H1 (cell line): ENCODE measurements around the gene ITPR1. TPM values are rescaled to one million over a fixed set of nuclear protein-coding genes. Genes with fewer than 3 reads are reported as not detected.

ENCODE experiments used
- CTCF ChIA-PET: fragments of 300-600 bp; sonication (Branson Sonifier 250); formaldehyde crosslinking; loops from one replicate; lab custom pipeline; 2021; ENCODE audit not compliant: partially characterized antibody; lab: Charles Lee
- POLR2A ChIA-PET: fragments of 300-600 bp; sonication (Branson Sonifier 250); formaldehyde crosslinking; loops from one replicate; lab custom pipeline; 2021; ENCODE audit warnings: inconsistent platforms; ENCODE audit not compliant: partially characterized antibody; lab: Charles Lee
- DNase-seq, 2 experiments: peaks; one replicate each; pipeline versions ENCODE4 v3.0.0 to v3.0.0-alpha.2; 2010 to 2022; ENCODE audit warnings: low spot score in 2 of 2, low read depth in 1 of 2, mixed read lengths in 1 of 2
- FAIRE-seq: peaks from 2 replicates; lab custom pipeline; 2011; peaks lifted over from hg19 to GRCh38; lab: Jason Lieb, UNC
- H2AFZ ChIP-seq: 2 replicates; pipeline ENCODE4 v1.8.1; 2012; ENCODE audit warnings: low read length, inconsistent platforms
- H2AK5ac ChIP-seq: 2 replicates; pipeline ENCODE4 v1.6.1; 2013; ENCODE audit warnings: low read depth, low read length
- H2BK120ac ChIP-seq: replicated peaks from 2 replicates; pipeline ENCODE3; 2013; ENCODE audit warnings: low read depth, low read length, inconsistent platforms
- H2BK12ac ChIP-seq: 2 replicates; pipeline ENCODE4 v1.6.1; 2013; ENCODE audit warnings: low read depth, low read length
- H2BK15ac ChIP-seq: 2 replicates; pipeline ENCODE4 v1.6.1; 2013; ENCODE audit warnings: low read length
- H2BK20ac ChIP-seq: 2 replicates; pipeline ENCODE4 v1.6.1; 2013; ENCODE audit warnings: low read length
- H2BK5ac ChIP-seq: 2 replicates; pipeline ENCODE4 v1.6.1; 2013; ENCODE audit warnings: low read depth, low read length
- H3K14ac ChIP-seq: 2 replicates; pipeline ENCODE4 v1.6.1; 2013; ENCODE audit warnings: inconsistent platforms; ENCODE audit not compliant: insufficient read length
- H3K18ac ChIP-seq: 2 replicates; pipeline ENCODE4 v1.6.1; 2013; ENCODE audit warnings: low read length; ENCODE audit errors: extremely low read depth
- H3K23ac ChIP-seq: 2 replicates; pipeline ENCODE4 v1.6.1; 2013; ENCODE audit warnings: inconsistent platforms; ENCODE audit not compliant: insufficient read length
- H3K23me2 ChIP-seq: 2 replicates; pipeline ENCODE4 v1.6.1; 2013; ENCODE audit warnings: low read depth, low read length
- H3K27ac ChIP-seq: 2 replicates; pipeline ENCODE4 v1.6.1; 2011; ENCODE audit warnings: low read depth, low read length, inconsistent platforms
- H3K27me3 ChIP-seq, 4 experiments: replicated peaks in 1 of 4; 1 replicate in 1 of 4; 2 replicates in 3 of 4; pipeline versions ENCODE4 v1.6.1 to v1.8.1; 2011 to 2013; ENCODE audit warnings: low read length in 3 of 4, mild to moderate bottlenecking in 3 of 4, inconsistent platforms in 2 of 4, mixed read lengths in 2 of 4, moderate library complexity in 1 of 4; ENCODE audit not compliant: control insufficient read depth in 3 of 4, insufficient read depth in 3 of 4; ENCODE audit errors: extremely low read depth in 1 of 4
- H3K36me3 ChIP-seq, 4 experiments: 2 replicates each; pipeline versions ENCODE4 v1.6.1 to v1.8.1; 2011 to 2013; ENCODE audit warnings: mild to moderate bottlenecking in 4 of 4, low read length in 3 of 4, moderate library complexity in 2 of 4, control low read depth in 1 of 4, inconsistent platforms in 1 of 4; ENCODE audit not compliant: insufficient read depth in 4 of 4, control insufficient read depth in 2 of 4
- H3K4ac ChIP-seq: replicated peaks from 2 replicates; pipeline ENCODE3; 2013; ENCODE audit warnings: low read length, low read depth, mixed read lengths, inconsistent platforms; ENCODE audit not compliant: insufficient read length
- H3K4me1 ChIP-seq, 4 experiments: replicated peaks in 1 of 4; 1 replicate in 1 of 4; 2 replicates in 3 of 4; pipeline versions ENCODE4 v1.6.1 to v1.8.1; 2011 to 2013; ENCODE audit warnings: low read length in 3 of 4, inconsistent platforms in 2 of 4, mixed read lengths in 1 of 4; ENCODE audit not compliant: insufficient read depth in 4 of 4, control insufficient read depth in 3 of 4
- H3K4me2 ChIP-seq, 2 experiments: 2 replicates each; pipeline versions ENCODE4 v1.6.1 to v1.8.1; 2011 to 2013; ENCODE audit warnings: low read depth in 2 of 2, low read length in 2 of 2, control low read depth in 1 of 2, inconsistent platforms in 1 of 2, mild to moderate bottlenecking in 1 of 2; ENCODE audit not compliant: insufficient read depth in 1 of 2
- H3K4me3 ChIP-seq, 4 experiments: fragments of 200-600, 300-600 bp in 1 of 4; sonication (generic), shearing (Covaris generic), sonication (Bioruptor Twin) in 1 of 4; 2 replicates each; pipeline versions ENCODE4 v1.5.1 to v1.8.1; 2011 to 2016; ENCODE audit warnings: low read length in 4 of 4, low read depth in 3 of 4, control low read depth in 2 of 4, inconsistent platforms in 2 of 4, mild to moderate bottlenecking in 2 of 4, mixed read lengths in 1 of 4, moderate library complexity in 1 of 4; ENCODE audit not compliant: insufficient read depth in 2 of 4; ENCODE audit errors: extremely low read depth in 1 of 4
- H3K56ac ChIP-seq: replicated peaks from 2 replicates; pipeline ENCODE3; 2013; ENCODE audit warnings: low read depth, mild to moderate bottlenecking, mixed read lengths, low read length, inconsistent platforms; ENCODE audit not compliant: insufficient read length
- H3K79me1 ChIP-seq: 2 replicates; pipeline ENCODE4 v1.6.1; 2013; ENCODE audit warnings: low read depth, low read length, control low read depth
- H3K79me2 ChIP-seq, 2 experiments: 2 replicates each; pipeline versions ENCODE4 v1.6.1 to v1.8.1; 2012 to 2013; ENCODE audit warnings: low read length in 2 of 2, mild to moderate bottlenecking in 2 of 2, inconsistent platforms in 1 of 2; ENCODE audit not compliant: insufficient read depth in 2 of 2, control insufficient read depth in 1 of 2
- H3K9ac ChIP-seq, 4 experiments: replicated peaks in 1 of 4; 1 replicate in 1 of 4; 2 replicates in 3 of 4; pipeline versions ENCODE4 v1.6.1 to v1.8.1; 2011 to 2013; ENCODE audit warnings: low read depth in 3 of 4, low read length in 3 of 4, control low read depth in 2 of 4, mild to moderate bottlenecking in 2 of 4, moderate library complexity in 2 of 4, inconsistent platforms in 1 of 4; ENCODE audit errors: extremely low read depth in 1 of 4
- H3K9me3 ChIP-seq, 2 experiments: 2 replicates each; pipeline versions ENCODE4 v1.6.1 to v1.8.1; 2012 to 2013; ENCODE audit warnings: mild to moderate bottlenecking in 2 of 2, moderate library complexity in 2 of 2, control low read depth in 1 of 2, inconsistent platforms in 1 of 2, low read depth in 1 of 2, low read length in 1 of 2, mixed read lengths in 1 of 2; ENCODE audit not compliant: insufficient read depth in 2 of 2
- H4K20me1 ChIP-seq, 2 experiments: replicated peaks in 1 of 2; 2 replicates each; pipeline versions ENCODE3 to v1.8.1; 2011 to 2013; ENCODE audit warnings: inconsistent platforms in 2 of 2, low read length in 2 of 2, mild to moderate bottlenecking in 1 of 2; ENCODE audit not compliant: insufficient read depth in 2 of 2, control insufficient read depth in 1 of 2
- H4K5ac ChIP-seq: 2 replicates; pipeline ENCODE4 v1.6.1; 2013; ENCODE audit warnings: low read length, low read depth, mixed read lengths, inconsistent platforms; ENCODE audit not compliant: insufficient read length
- H4K8ac ChIP-seq: 2 replicates; pipeline ENCODE4 v1.8.0; 2013; ENCODE audit warnings: mild to moderate bottlenecking, moderate library complexity, low read length, inconsistent platforms; ENCODE audit not compliant: insufficient read depth; ENCODE audit errors: extremely low read depth
- H4K91ac ChIP-seq: replicated peaks from 2 replicates; pipeline ENCODE3; 2013; ENCODE audit warnings: low read length, mixed read lengths, inconsistent platforms; ENCODE audit not compliant: insufficient read length
- CBX8 ChIP-seq: fragments of 300-800, 300-1000 bp; sonication (generic); IDR thresholded peaks from 2 replicates; pipeline ENCODE4 v1.7.1; 2016; ENCODE audit warnings: low read depth, low read length, borderline replicate concordance
- CREB1 ChIP-seq: IDR thresholded peaks from 2 replicates; pipeline ENCODE4 v1.6.1; 2012; ENCODE audit warnings: inconsistent platforms
- GABPA ChIP-seq: IDR thresholded peaks from 2 replicates; pipeline ENCODE4 v1.6.1; 2011; ENCODE audit warnings: mild to moderate bottlenecking, low read length, moderate library complexity, borderline replicate concordance; ENCODE audit not compliant: insufficient read depth
- GTF2F1 ChIP-seq: IDR thresholded peaks from 2 replicates; pipeline ENCODE4 v1.6.1; 2012; ENCODE audit warnings: low read depth, low read length, improper control_type of control experiment, borderline replicate concordance
- MAFK ChIP-seq: IDR thresholded peaks from 2 replicates; pipeline ENCODE4 v1.6.1; 2012; ENCODE audit warnings: low read depth, mild to moderate bottlenecking, improper control_type of control experiment, low read length
- POLR2A ChIP-seq, 2 experiments: IDR thresholded peaks; 1 replicate in 1 of 2; 2 replicates in 1 of 2; pipeline ENCODE4 v1.6.1; 2011; ENCODE audit warnings: low read depth in 2 of 2, low read length in 2 of 2, mild to moderate bottlenecking in 2 of 2; ENCODE audit errors: control extremely low read depth in 1 of 2
- RBBP5 ChIP-seq: IDR thresholded peaks from 2 replicates; pipeline ENCODE4 v1.7.1; 2012; ENCODE audit warnings: low read depth, mild to moderate bottlenecking, inconsistent platforms, low read length, moderate library complexity, borderline replicate concordance
- RXRA ChIP-seq: IDR thresholded peaks from 2 replicates; pipeline ENCODE4 v1.6.1; 2011; ENCODE audit warnings: low read depth, mild to moderate bottlenecking, low read length, moderate library complexity; ENCODE audit not compliant: insufficient read depth
- SIN3A ChIP-seq, 2 experiments: IDR thresholded peaks in 1 of 2; conservative IDR thresholded peaks in 1 of 2; 2 replicates each; pipeline ENCODE4 v1.6.1; 2011 to 2012; ENCODE audit warnings: low read length in 2 of 2, improper control_type of control experiment in 1 of 2, low read depth in 1 of 2, mild to moderate bottlenecking in 1 of 2
- SP2 ChIP-seq: IDR thresholded peaks from 2 replicates; pipeline ENCODE4 v1.6.1; 2012; ENCODE audit warnings: mild to moderate bottlenecking, low read length, inconsistent platforms
- TAF7 ChIP-seq: optimal IDR thresholded peaks from 2 replicates; pipeline ENCODE3; 2011; ENCODE audit warnings: low read depth, mild to moderate bottlenecking, inconsistent platforms, low read length, moderate library complexity, borderline replicate concordance
- TBP ChIP-seq: IDR thresholded peaks from 2 replicates; pipeline ENCODE4 v1.6.1; 2011; ENCODE audit warnings: low read depth, low read length, improper control_type of control experiment
- ZNF274 ChIP-seq: IDR thresholded peaks from 2 replicates; pipeline ENCODE4 v1.7.0; 2012; ENCODE audit warnings: low read length, borderline replicate concordance; ENCODE audit errors: extremely low read depth
- WGBS, 2 experiments: shearing (Covaris generic) in 1 of 2; methylation state at CpG; one replicate each; pipeline versions ENCODE4 v1.1.6 to v1.1.7; 2013 to 2015; ENCODE audit warnings: low lambda C conversion rate in 2 of 2, mixed read lengths in 2 of 2, inconsistent platforms in 1 of 2, low coverage in 1 of 2, missing lambda C conversion rate in 1 of 2; ENCODE audit not compliant: insufficient replicate concordance in 2 of 2, insufficient coverage in 1 of 2, insufficient read length in 1 of 2; ENCODE audit errors: extremely low coverage in 1 of 2, missing lambda C conversion rate in 1 of 2; 5-methylcytosine and 5-hydroxymethylcytosine counted together
- polyA plus RNA-seq, 7 experiments: library from polyadenylated mRNA; depleted of rRNA in 3 of 7; stranded (reverse) in 5 of 7; unstranded in 2 of 7; fragments of >200 nt in 5 of 7; fragments of 200-250 nt in 2 of 7; gene quantifications; 1 replicate in 5 of 7; 2 replicates in 1 of 7; 4 replicates in 1 of 7; pipeline versions ENCODE4 v1.2.1 to v1.2.3, GENCODE V29; 2011 to 2013; ENCODE audit warnings: missing spikeins in 2 of 7, mixed read lengths in 2 of 7
- total RNA-seq: library from RNA; stranded (reverse); fragmentation: NEBNext Ultra II Directional; extraction: Animal tissue kit (Norgen Biotek cat#: 25700); gene quantifications from 2 replicates; pipeline ENCODE4 v1.2.1, GENCODE V29; 2021

The ITPR1 gene
- total and polyA plus RNA-seq, 2 of the 8 experiments (the other 6 are each of a cell fraction or from before 2014, with no cell fraction given): 2.5 to 16.3 TPM

GRCh38 chr3:4752201-4753072 is 259.3 kb downstream of the ITPR1 start:
- 89% methylated on average over 17 of the region's 17 CpGs; no CpG with 5 or more reads in 1 of the 2 experiments for WGBS, 2 experiments
- H3K23ac ChIP-seq: no peak overlapping the region
- ChIA-PET CTCF (interaction anchor here (0.5 to 1.9 kb wide), 7 partner anchors 22 to 418 kb away, joined by 3 to 8 read pairs (median 4); no protein-coding TSS in a partner anchor), POLR2A (no interaction called here)
- no peak overlapping the region for H3K14ac ChIP-seq
- no peak overlapping the region for H3K4me3 ChIP-seq
- H3K79me1 ChIP-seq: no peaks in the 10 kb centered on the region
- H3K4me2 ChIP-seq: no peak overlapping the region
- no peaks in the 10 kb centered on the region for H3K36me3 ChIP-seq
- H2BK5ac ChIP-seq: no peak overlapping the region
- no peaks in the 10 kb centered on the region for H3K23me2 ChIP-seq
- no peak overlapping the region for H3K18ac ChIP-seq
- DNase-seq (no peak), FAIRE-seq (no peak)
- no peak overlapping the region for H4K8ac ChIP-seq
- no peak overlapping the region for H3K4ac ChIP-seq
- H3K9me3 ChIP-seq: no peaks in the 10 kb centered on the region
- no peak overlapping the region for H4K91ac ChIP-seq
- no peak overlapping the region for H2BK12ac ChIP-seq
- H4K20me1 ChIP-seq: peaks cover 0 to 2% of the 10 kb centered on the region in 2 experiments
- no peak overlapping the region for H2AFZ ChIP-seq
- no peak overlapping the region for H2BK20ac ChIP-seq
- H3K27me3 ChIP-seq: no peaks in the 10 kb centered on the region
- no peak overlapping the region for H2BK15ac ChIP-seq
- H4K5ac ChIP-seq: no peak overlapping the region
- no peak overlapping the region for H3K27ac ChIP-seq
- no peak overlapping the region for H3K56ac ChIP-seq
- H3K9ac ChIP-seq: no peak overlapping the region
- peaks cover 0 to 3% (median 3%) of the 10 kb centered on the region in 4 experiments; a peak in 3 of 7 replicates for H3K4me1 ChIP-seq
- peak overlapping the region; percentile 13; the same call in 1 of the 2 replicates for H2AK5ac ChIP-seq
- H2BK120ac ChIP-seq: no peak overlapping the region
- no peaks in the 10 kb centered on the region for H3K79me2 ChIP-seq
- TF ChIP-seq CBX8 (no peak), TBP (no peak), ZNF274 (no peak), SIN3A (conservative IDR thresholded peaks at IDR 0.05 in 1 of 2, IDR thresholded peaks at IDR 0.05 in 1 of 2; ENCODE audit: low read depth in 1 of 2, low read length in 2 of 2) (no peak), GABPA (no peak), MAFK (no peak), GTF2F1 (no peak), RBBP5 (no peak), RXRA (no peak), POLR2A (IDR thresholded peaks at IDR 0.05; ENCODE audit: control extremely low read depth in 1 of 2, low read depth in 2 of 2, low read length in 2 of 2) (no peak), CREB1 (no peak), SP2 (no peak), TAF7 (no peak)
